Esophagus (tissue), 2 donors: Measurements from ENCODE around the gene OTUD6A. TPM values are rescaled to one million over a fixed set of nuclear protein-coding genes. Genes with fewer than 3 reads are reported as not detected.

Experiments
- H3K27ac ChIP-seq, 2 donors: one replicate each; pipeline ENCODE4 v1.5.1; 2013; ENCODE audit warnings: low read depth in 2 of 2, mild to moderate bottlenecking in 2 of 2, inconsistent platforms in 1 of 2, low read length in 1 of 2, moderate library complexity in 1 of 2
- H3K27me3 ChIP-seq, 2 donors: one replicate each; pipeline ENCODE4 v1.6.1; 2013; ENCODE audit warnings: low read length in 2 of 2, control low read depth in 1 of 2, mild to moderate bottlenecking in 1 of 2; ENCODE audit not compliant: insufficient read depth in 2 of 2, control insufficient read depth in 1 of 2
- H3K36me3 ChIP-seq, 2 donors: one replicate each; pipeline ENCODE4 v1.6.1; 2013; ENCODE audit warnings: low read length in 1 of 2; ENCODE audit not compliant: control insufficient read depth in 2 of 2, insufficient read depth in 2 of 2
- H3K4me1 ChIP-seq, 2 donors: one replicate each; pipeline ENCODE4 v1.6.1; 2013; ENCODE audit warnings: low read length in 1 of 2; ENCODE audit not compliant: control insufficient read depth in 2 of 2, insufficient read depth in 2 of 2
- H3K4me3 ChIP-seq, 2 donors: one replicate each; pipeline ENCODE4 v1.5.1; 2013; ENCODE audit warnings: low read length in 2 of 2, mild to moderate bottlenecking in 2 of 2, low read depth in 1 of 2, moderate library complexity in 1 of 2
- H3K9me3 ChIP-seq, 2 donors: one replicate each; pipeline ENCODE4 v1.6.1; 2013; ENCODE audit warnings: mild to moderate bottlenecking in 2 of 2, low read depth in 1 of 2, low read length in 1 of 2, moderate library complexity in 1 of 2; ENCODE audit not compliant: control insufficient read depth in 2 of 2, insufficient read depth in 1 of 2
- WGBS, 2 donors: extraction: QIAGEN DNeasy Blood & Tissue Kit; methylation state at CpG; one replicate each; pipeline ENCODE4 v1.1.7; 2013; 5-methylcytosine and 5-hydroxymethylcytosine counted together
- polyA plus RNA-seq, 2 donors: library from polyadenylated mRNA; stranded (reverse); fragments of 200-250 nt; gene quantifications; one replicate each; pipeline ENCODE4 v1.2.3, GENCODE V29; 2013
- donor health status: healthy with polysubstance abuse.
- donor health status: Bipolar disorder and iron deficiency.

Gene OTUD6A
- polyA plus RNA-seq, result not detected

- whole genome bisulfite sequencing, 2 donors, result 93 to 95% methylated on average over 14 of the region's 14 CpGs
- Histone ChIP-seq H3K36me3 (no peaks in the 10 kb centered on the region), H3K27me3 (no peaks in the 10 kb centered on the region), H3K4me1 (no peaks in the 10 kb centered on the region), H3K9me3 (no peaks in the 10 kb centered on the region), H3K27ac (no peak within 1 kb of the TSS), H3K4me3 (no peak within 1 kb of the TSS)
These were observed at the start of gene OTUD6A for GRCh38 chrX:70062076-70062475. Gene OTUD6A, plus strand, starts transcription at chrX:70062457. Its CDS starts 68 bp downstream, at chrX:70062525.

GRCh38 chrX:70012756-70013155 lies 49.5 kb upstream of the OTUD6A start:
- WGBS, 2 donors, result 48 to 81% methylated on average over 4 of the region's 4 CpGs
- H3K27ac ChIP-seq, result no peak overlapping the region

GRCh38 chrX:70013466-70014381 lies 48.5 kb upstream of the OTUD6A start:
- Histone ChIP-seq H3K27ac (no peak overlapping the region), H3K4me3 (no peak overlapping the region), H3K36me3 (no peaks in the 10 kb centered on the region), H3K27me3 (no peaks in the 10 kb centered on the region), H3K9me3 (no peaks in the 10 kb centered on the region), H3K4me1 (no peaks in the 10 kb centered on the region)
- 46 to 55% methylated on average over 5 of the region's 5 CpGs for WGBS, 2 donors

More at GRCh38 chrX:70012756-70013155, 49.5 kb upstream of the OTUD6A start:
- Histone ChIP-seq H3K27me3 (no peaks in the 10 kb centered on the region), H3K4me3 (no peak overlapping the region), H3K36me3 (no peaks in the 10 kb centered on the region), H3K4me1 (no peaks in the 10 kb centered on the region), H3K9me3 (no peaks in the 10 kb centered on the region)

DNA sequence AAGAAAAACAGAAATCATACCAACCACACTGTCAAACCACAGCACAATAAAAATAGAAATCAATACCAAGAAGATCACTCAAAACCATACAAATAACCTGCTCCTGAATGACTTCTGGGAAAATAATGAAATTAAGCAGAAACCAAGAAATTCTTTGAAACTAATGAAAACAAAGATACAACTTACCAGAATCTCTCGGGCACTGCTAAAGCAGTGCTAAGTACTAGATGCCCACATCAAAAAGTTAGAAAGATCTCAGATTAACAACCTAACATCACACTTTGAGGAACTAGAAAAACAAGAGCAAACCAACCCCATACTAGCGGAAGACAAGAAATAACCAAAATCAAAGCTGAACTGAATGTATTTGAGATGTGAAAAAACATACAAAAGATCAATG lies 45.7 kb upstream of the OTUD6A start:
- H3K9me3 ChIP-seq, result no peaks in the 10 kb centered on the region
- H3K4me1 ChIP-seq, result no peaks in the 10 kb centered on the region
- WGBS, 2 donors, result 85 to 90% methylated on average over 2 of the region's 2 CpGs
- no peak overlapping the region for H3K27ac ChIP-seq
- no peak overlapping the region for H3K4me3 ChIP-seq
- H3K27me3 ChIP-seq, result no peaks in the 10 kb centered on the region
- no peaks in the 10 kb centered on the region for H3K36me3 ChIP-seq

DNA sequence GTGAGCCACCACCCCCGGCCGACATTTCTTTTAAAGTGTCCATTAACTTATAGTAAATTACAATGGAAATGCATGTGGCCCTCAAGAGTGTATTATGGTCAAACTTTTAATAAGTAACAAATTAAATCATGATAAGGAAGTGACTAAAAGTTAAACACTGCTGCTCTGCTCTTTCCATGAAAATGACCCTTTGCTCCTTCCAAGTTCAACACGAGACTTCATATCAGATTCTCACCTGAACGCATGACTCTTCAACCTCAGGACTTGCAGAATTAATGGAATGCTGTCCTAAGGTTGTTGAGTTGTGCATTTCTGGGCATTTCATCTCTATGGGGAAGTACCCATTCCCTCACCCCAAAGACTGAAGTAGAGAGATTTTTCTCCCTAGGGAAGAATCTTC lies 39.6 kb upstream of the OTUD6A start:
- no peaks in the 10 kb centered on the region for H3K9me3 ChIP-seq
- no peaks in the 10 kb centered on the region for H3K36me3 ChIP-seq
- H3K4me1 ChIP-seq, result no peaks in the 10 kb centered on the region
- no peak overlapping the region for H3K4me3 ChIP-seq
- H3K27ac ChIP-seq, result no peak overlapping the region
- peaks cover 0 to 4% of the 10 kb centered on the region in 2 donors for H3K27me3 ChIP-seq
- WGBS, 2 donors, result 75 to 93% methylated on average over 4 of the region's 4 CpGs

- peaks cover 0 to 4% of the 10 kb centered on the region in 2 donors for H3K27me3 ChIP-seq
- no peaks in the 10 kb centered on the region for H3K4me1 ChIP-seq
- H3K27ac ChIP-seq, result no peak overlapping the region
- no peaks in the 10 kb centered on the region for H3K9me3 ChIP-seq
- no peak overlapping the region for H3K4me3 ChIP-seq
- no peaks in the 10 kb centered on the region for H3K36me3 ChIP-seq
- WGBS, 2 donors, result 6 to 10% methylated on average over 1 of the region's 1 CpG
These were observed 36.8 kb upstream of the OTUD6A start for GRCh38 chrX:70025464-70025863.

- Histone ChIP-seq H3K27ac (no peak overlapping the region), H3K27me3 (peaks cover 0 to 4% of the 10 kb centered on the region in 2 donors)
- 47 to 57% methylated on average over 1 of the region's 1 CpG for WGBS, 2 donors
These were observed 36.0 kb upstream of the OTUD6A start for GRCh38 chrX:70026112-70026850.

DNA sequence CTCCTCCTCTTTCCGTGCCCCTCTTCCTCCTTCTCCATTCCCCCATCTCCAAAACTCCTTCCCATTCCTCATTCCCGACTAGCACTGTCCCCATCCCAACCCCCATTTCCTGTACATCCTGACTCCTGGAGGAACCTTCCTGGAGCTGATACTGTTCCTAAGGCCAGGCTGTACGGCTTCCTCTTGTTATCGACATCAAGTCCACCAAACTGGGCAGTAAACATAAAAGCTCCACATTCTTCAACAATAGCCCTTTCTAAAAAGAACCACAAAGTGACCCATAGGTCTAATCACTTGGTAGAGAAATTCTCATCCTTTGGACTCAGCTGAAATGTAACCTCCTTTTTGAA lies 35.4 kb upstream of the OTUD6A start:
- H3K9me3 ChIP-seq, result no peaks in the 10 kb centered on the region
- no peak overlapping the region for H3K27ac ChIP-seq
- H3K36me3 ChIP-seq, result no peaks in the 10 kb centered on the region
- H3K4me3 ChIP-seq, result no peak overlapping the region
- no peaks in the 10 kb centered on the region for H3K4me1 ChIP-seq
- H3K27me3 ChIP-seq, result peaks cover 0 to 4% of the 10 kb centered on the region in 2 donors
- 64 to 72% methylated on average over 4 of the region's 4 CpGs for WGBS, 2 donors

More at GRCh38 chrX:70026112-70026850, 36.0 kb upstream of the OTUD6A start:
- no peaks in the 10 kb centered on the region for H3K4me1 ChIP-seq
- no peaks in the 10 kb centered on the region for H3K36me3 ChIP-seq
- no peaks in the 10 kb centered on the region for H3K9me3 ChIP-seq
- no peak overlapping the region for H3K4me3 ChIP-seq

GRCh38 chrX:70029863-70030262 lies 32.4 kb upstream of the OTUD6A start:
- H3K9me3 ChIP-seq, result no peaks in the 10 kb centered on the region
- H3K4me1 ChIP-seq, result no peaks in the 10 kb centered on the region
- 37 to 51% methylated on average over 4 of the region's 4 CpGs for WGBS, 2 donors
- H3K36me3 ChIP-seq, result no peaks in the 10 kb centered on the region
- H3K27me3 ChIP-seq, result peaks cover 0 to 4% of the 10 kb centered on the region in 2 donors
- H3K27ac ChIP-seq, result no peak overlapping the region
- H3K4me3 ChIP-seq, result no peak overlapping the region
